Activated B cell treated with CpG ODN at 0.5 μM for 24 hours (primary cell): ENCODE data around the gene MYD88. TPM values are rescaled to one million over a fixed set of nuclear protein-coding genes. Genes with fewer than 3 reads are reported as not detected.

Experiments used
- ATAC-seq: fragments of 200-7000 bp; cut with Tn5 transposase; one replicate; pipeline ENCODE4 v1.10.0; 2021; ENCODE audit warnings: low read depth, mild to moderate bottlenecking, moderate library complexity
- CTCF ChIA-PET: fragments of 350-600 bp; sonication (Branson Sonifier 250); formaldehyde crosslinking; loops from one replicate; lab custom pipeline; 2021; ENCODE audit warnings: antibody characterized with exemption; lab: Charles Lee
- POLR2A ChIA-PET: fragments of 350-600 bp; sonication (Branson Sonifier 250); formaldehyde crosslinking; loops from one replicate; lab custom pipeline; 2021; ENCODE audit warnings: antibody characterized with exemption; lab: Charles Lee
- DNase-seq: peaks from one replicate; pipeline ENCODE4 v3.0.0; 2022
- H3K27ac Mint-ChIP-seq: one replicate; pipeline ENCODE4 v1.8.0; 2020; ENCODE audit warnings: mixed read lengths
- H3K27me3 Mint-ChIP-seq: one replicate; pipeline ENCODE4 v1.8.0; 2021; ENCODE audit warnings: mixed read lengths
- H3K36me3 Mint-ChIP-seq: one replicate; pipeline ENCODE4 v1.8.0; 2021; ENCODE audit warnings: low read depth, mixed read lengths
- H3K4me1 Mint-ChIP-seq: one replicate; pipeline ENCODE4 v1.8.0; 2021; ENCODE audit warnings: mixed read lengths
- H3K4me3 Mint-ChIP-seq: one replicate; pipeline ENCODE4 v1.8.0; 2020; ENCODE audit warnings: mild to moderate bottlenecking, mixed read lengths
- H3K9me3 Mint-ChIP-seq: one replicate; pipeline ENCODE4 v1.8.0; 2020; ENCODE audit warnings: mixed read lengths
- intact Hi-C: fragments of 100-400 bp; cut with micrococcal nuclease; formaldehyde crosslinking; loops from one replicate; pipeline ENCODE4 v1.15.1; 2024
- total RNA-seq: library from RNA; stranded (reverse); gene quantifications from 2 replicates; pipeline ENCODE4 v1.2.3, GENCODE V29; 2022
- TF ChIP-seq, protein P1 (sequence below): fragments of 200-600 bp; IDR thresholded peaks from one replicate; pipeline ENCODE4 v1.8.0; 2022; ENCODE audit warnings: antibody characterized with exemption, mild to moderate bottlenecking

MYD88 gene
- total RNA-seq, 1 donor from 2014 or later: 62.7 TPM

DNA sequence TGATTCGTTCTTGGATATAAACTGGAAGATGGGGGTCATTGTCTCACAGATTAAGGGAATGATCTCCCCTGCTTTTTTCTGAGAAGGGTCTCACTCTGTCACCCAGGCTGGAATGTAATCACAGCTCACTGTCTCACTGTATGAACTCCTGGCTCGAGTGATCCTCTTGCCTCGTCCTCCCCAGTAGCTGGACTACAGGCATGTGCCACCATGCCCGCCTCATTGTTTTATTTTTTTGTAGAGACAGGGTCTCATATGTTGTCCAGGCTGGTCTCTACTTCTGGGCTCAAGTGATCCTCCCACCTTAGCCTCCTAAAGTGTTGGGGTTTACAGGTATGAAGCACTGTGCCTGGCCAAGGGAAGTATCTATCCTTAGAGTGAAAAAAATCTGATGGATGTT, 32.3 kb downstream of the MYD88 start:
- no peak for DNase-seq
- Mint-ChIP-seq H3K27ac (no peak overlapping the region), H3K36me3 (peaks cover 9% of the 10 kb centered on the region), H3K4me3 (no peak overlapping the region), H3K9me3 (no peaks in the 10 kb centered on the region), H3K4me1 (peaks cover 79% of the 10 kb centered on the region), H3K27me3 (no peaks in the 10 kb centered on the region)
- intact Hi-C loops: no loop called here
- ChIA-PET CTCF (interaction anchor here (0.7 kb wide), 1 partner anchor 49 kb away, joined by 4 read pairs; no protein-coding TSS in a partner anchor), POLR2A (no interaction called here)
- TF ChIP-seq, protein P1, sequence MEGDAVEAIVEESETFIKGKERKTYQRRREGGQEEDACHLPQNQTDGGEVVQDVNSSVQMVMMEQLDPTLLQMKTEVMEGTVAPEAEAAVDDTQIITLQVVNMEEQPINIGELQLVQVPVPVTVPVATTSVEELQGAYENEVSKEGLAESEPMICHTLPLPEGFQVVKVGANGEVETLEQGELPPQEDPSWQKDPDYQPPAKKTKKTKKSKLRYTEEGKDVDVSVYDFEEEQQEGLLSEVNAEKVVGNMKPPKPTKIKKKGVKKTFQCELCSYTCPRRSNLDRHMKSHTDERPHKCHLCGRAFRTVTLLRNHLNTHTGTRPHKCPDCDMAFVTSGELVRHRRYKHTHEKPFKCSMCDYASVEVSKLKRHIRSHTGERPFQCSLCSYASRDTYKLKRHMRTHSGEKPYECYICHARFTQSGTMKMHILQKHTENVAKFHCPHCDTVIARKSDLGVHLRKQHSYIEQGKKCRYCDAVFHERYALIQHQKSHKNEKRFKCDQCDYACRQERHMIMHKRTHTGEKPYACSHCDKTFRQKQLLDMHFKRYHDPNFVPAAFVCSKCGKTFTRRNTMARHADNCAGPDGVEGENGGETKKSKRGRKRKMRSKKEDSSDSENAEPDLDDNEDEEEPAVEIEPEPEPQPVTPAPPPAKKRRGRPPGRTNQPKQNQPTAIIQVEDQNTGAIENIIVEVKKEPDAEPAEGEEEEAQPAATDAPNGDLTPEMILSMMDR: no peak
- no peak for ATAC-seq

DNA sequence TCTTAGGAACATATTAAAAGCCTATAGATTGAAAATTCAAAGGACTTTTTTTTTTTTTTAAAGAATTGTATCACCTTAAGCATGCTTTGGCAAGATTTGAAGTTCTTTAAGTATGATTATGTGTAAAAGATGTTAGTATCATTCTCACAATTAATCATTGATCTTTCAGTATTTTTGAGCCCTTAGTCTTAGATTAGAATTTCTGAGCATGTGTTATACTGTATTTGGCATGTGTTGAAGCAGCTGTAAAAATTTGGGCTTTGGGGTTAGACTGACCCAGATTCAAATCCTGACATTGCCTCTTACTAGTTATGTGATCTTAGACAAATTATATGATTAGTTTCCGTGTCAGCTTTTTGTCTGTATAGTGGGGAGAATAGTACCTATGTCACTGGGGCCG, 33.2 kb downstream of the MYD88 start:
- CTCF ChIA-PET: no interaction called here
- H3K9me3 Mint-ChIP-seq: no peaks in the 10 kb centered on the region
- H3K4me1 Mint-ChIP-seq: peaks cover 75% of the 10 kb centered on the region
- TF ChIP-seq, protein P1: no peak
- intact Hi-C loops: no loop called here
- H3K27me3 Mint-ChIP-seq: no peaks in the 10 kb centered on the region
- POLR2A ChIA-PET: no interaction called here
- DNase-seq: no peak
- no peak overlapping the region for H3K27ac Mint-ChIP-seq
- no peak for ATAC-seq
- H3K4me3 Mint-ChIP-seq: no peak overlapping the region
- H3K36me3 Mint-ChIP-seq: peaks cover 3% of the 10 kb centered on the region

DNA sequence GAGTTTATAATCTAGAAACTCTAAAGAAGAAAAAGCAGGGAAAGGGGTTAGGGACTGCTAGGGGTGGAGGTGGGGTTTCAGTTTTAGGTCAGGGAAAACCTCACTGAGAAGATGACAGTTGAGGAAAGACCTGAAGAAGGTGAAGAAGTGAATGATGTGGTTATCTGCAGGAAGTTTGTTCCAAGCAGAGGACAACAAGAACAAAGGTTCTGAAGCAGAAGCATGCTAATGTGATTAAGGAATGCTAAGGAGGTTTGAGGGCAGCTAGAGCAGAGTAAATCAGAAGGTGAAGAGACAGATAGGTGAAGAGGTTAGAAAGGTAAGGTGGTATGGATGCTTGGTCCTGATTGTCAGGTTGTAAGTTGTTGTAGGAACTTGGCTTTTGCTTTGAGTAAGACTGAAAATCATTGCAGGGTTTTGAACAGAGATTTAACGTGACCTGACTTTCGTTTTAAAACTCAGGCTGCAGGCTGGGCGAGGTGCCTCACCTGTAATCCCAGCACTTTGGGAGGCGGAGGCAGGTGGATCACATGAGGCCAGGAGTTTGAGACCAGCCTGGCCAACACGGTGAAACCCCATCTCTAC, 35.5 kb downstream of the MYD88 start:
- Mint-ChIP-seq H3K27ac (no peak overlapping the region), H3K27me3 (no peaks in the 10 kb centered on the region), H3K9me3 (no peaks in the 10 kb centered on the region), H3K4me1 (peaks cover 58% of the 10 kb centered on the region), H3K4me3 (no peak overlapping the region), H3K36me3 (peaks cover 12% of the 10 kb centered on the region)
- TF ChIP-seq, protein P1: no peak
- intact Hi-C loops: loop anchor here (2.0 kb wide), 1 partner anchor 37 kb away; no protein-coding TSS in a partner anchor
- DNase-seq (no peak), ATAC-seq (no peak)
- ChIA-PET CTCF (no interaction called here), POLR2A (interaction anchor here (1.3 to 1.8 kb wide), 2 partner anchors 9 to 37 kb away, joined by 3 to 5 read pairs; partner anchors contain the start of genes ACAA1 and OXSR1)

DNA sequence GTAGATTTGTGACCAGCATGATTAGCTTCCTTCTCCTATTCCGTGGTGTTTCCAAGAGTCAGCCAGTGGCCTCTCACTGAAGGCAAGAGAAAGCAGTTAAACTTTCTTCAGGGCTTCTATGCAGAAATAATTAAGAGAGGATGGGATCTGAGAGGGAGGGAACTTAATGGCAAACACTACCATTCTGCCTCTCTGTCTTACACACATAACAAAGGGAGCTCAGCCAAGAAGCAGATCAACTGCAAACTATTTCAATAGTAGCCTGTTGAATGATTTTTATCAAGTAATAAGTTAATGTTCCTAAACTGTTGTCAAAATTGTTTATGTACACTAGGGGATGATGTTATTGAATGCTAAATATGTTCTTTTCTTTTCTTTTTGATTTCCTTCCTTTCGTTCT, 38.7 kb downstream of the MYD88 start:
- POLR2A ChIA-PET: no interaction called here
- Mint-ChIP-seq H3K9me3 (no peaks in the 10 kb centered on the region), H3K36me3 (peaks cover 28% of the 10 kb centered on the region), H3K27ac (no peak overlapping the region), H3K4me3 (no peak overlapping the region), H3K27me3 (no peaks in the 10 kb centered on the region), H3K4me1 (peaks cover 36% of the 10 kb centered on the region)
- TF ChIP-seq, protein P1: no peak
- intact Hi-C loops: no loop called here
- ATAC-seq: no peak
- CTCF ChIA-PET: no interaction called here
- DNase-seq: no peak

DNA sequence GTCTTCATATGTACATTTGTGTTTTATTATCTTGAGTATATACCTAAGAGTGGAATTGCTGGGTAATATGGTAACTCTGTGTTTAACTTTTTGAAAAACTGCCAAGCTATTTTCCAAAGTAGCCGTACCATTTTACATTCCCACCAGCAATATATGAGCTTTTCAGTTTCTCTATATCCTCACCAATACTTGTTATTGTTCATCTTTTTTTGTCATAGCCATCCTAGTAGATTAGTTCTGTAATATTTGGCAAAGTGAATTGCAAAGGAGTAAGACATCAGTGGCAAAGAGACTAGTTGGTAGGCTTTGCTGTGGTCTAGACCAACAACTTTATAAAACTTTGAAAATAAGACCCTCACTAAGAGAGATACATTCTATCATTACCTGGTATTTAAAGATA, 48.3 kb downstream of the MYD88 start:
- DNase-seq: no peak
- TF ChIP-seq, protein P1: no peak
- H3K4me3 Mint-ChIP-seq: no peak overlapping the region
- ChIA-PET CTCF (no interaction called here), POLR2A (interaction anchor here (1.9 kb wide), 1 partner anchor 22 kb away, joined by 12 read pairs; the partner anchor contains the start of gene OXSR1)
- H3K4me1 Mint-ChIP-seq: no peaks in the 10 kb centered on the region
- no peaks in the 10 kb centered on the region for H3K9me3 Mint-ChIP-seq
- peaks cover 45% of the 10 kb centered on the region for H3K36me3 Mint-ChIP-seq
- no peak overlapping the region for H3K27ac Mint-ChIP-seq
- intact Hi-C loops: no loop called here
- ATAC-seq: no peak
- no peaks in the 10 kb centered on the region for H3K27me3 Mint-ChIP-seq
